Measurements from ENCODE around the gene TLX2. TPM values are rescaled to one million over a fixed set of nuclear protein-coding genes. Genes with fewer than 3 reads are reported as not detected.
"Not testable (repeated sequence)": the region's sequence is repeated elsewhere in the genome, so short reads cannot be mapped to it uniquely, and the experiment has no call there.

Gene TLX2
- total RNA-seq, 3 donors from 2014 or later (not counting 1 experiment from before 2014, with no cell fraction given): 0.23 to 0.45 TPM; not detected in 1

GRCh38 chr2:74482801-74483674 is 31.2 kb upstream of the TLX2 start, which contains the start of the genes CCDC142 and TTC31:
Gene CCDC142 (minus strand): TSS chr2:74482998. CDS start chr2:74482837, 161 bp downstream.
Gene TTC31 (plus strand): TSS chr2:74483081. CDS start chr2:74483096, 15 bp downstream.
- Histone ChIP-seq H3K27me3 (ENCODE audit: control insufficient read depth, insufficient read depth, low read length) (no peaks in the 10 kb centered on the region), H3K4me1 (ENCODE audit: control insufficient read depth, insufficient read depth, low read length) (peaks cover 29% of the 10 kb centered on the region), H3K9me3 (ENCODE audit: control insufficient read depth, insufficient read depth, low read length) (no peaks in the 10 kb centered on the region), H3K4me3 (ENCODE audit: low read length) (peak within 1 kb of the TSS; percentile 81), H3K36me3 (ENCODE audit: control insufficient read depth, insufficient read depth, low read length) (peaks cover 20% of the 10 kb centered on the region), H3K27ac (ENCODE audit: low read length) (peak within 1 kb of the TSS; percentile 88)
- H3K27ac Mint-ChIP-seq: peak within 1 kb of the TSS; percentile 97
- H3K4me3 Mint-ChIP-seq: peak within 1 kb of the TSS; percentile 99
- no peaks in the 10 kb centered on the region for H3K27me3 Mint-ChIP-seq (ENCODE audit: low read depth in 2 of 2)
- H3K36me3 Mint-ChIP-seq: peaks cover 8% of the 10 kb centered on the region
- peaks cover 24 to 35% of the 10 kb centered on the region in 2 donors for H3K4me1 Mint-ChIP-seq
- WGBS (ENCODE audit: insufficient coverage): under 1% methylated on average over 50 of the region's 50 CpGs
- peak; percentile 85 for TF ChIP-seq CTCF (IDR thresholded peaks at IDR 0.05)
- no peaks in the 10 kb centered on the region for H3K9me3 Mint-ChIP-seq
- intact Hi-C loops (cut with micrococcal nuclease): loop anchor here (1.0 to 2.0 kb wide), 8 partner anchors 11 to 394 kb away; partner anchors contain the start of genes C2orf81, INO80B, MRPL53 and PCGF1
- peak; percentile 88 to 96 for DNase-seq
- ATAC-seq: peak; percentile 91 to 98 (median 92)

- peaks cover 24 to 35% of the 10 kb centered on the region in 2 donors for H3K4me1 Mint-ChIP-seq
- peaks cover 29% of the 10 kb centered on the region for H3K4me1 ChIP-seq (ENCODE audit: control insufficient read depth, insufficient read depth, low read length)
- intact Hi-C loops (cut with micrococcal nuclease): loop anchor here (1.0 to 2.0 kb wide), 8 partner anchors 11 to 393 kb away; partner anchors contain the start of genes C2orf81, INO80B, MRPL53 and PCGF1
- H3K27ac Mint-ChIP-seq: peak overlapping the region; percentile 97
- not testable (repeated sequence) for H3K9me3 ChIP-seq (ENCODE audit: control insufficient read depth, insufficient read depth, low read length); DNase-seq; H3K9me3 Mint-ChIP-seq; H3K27me3 Mint-ChIP-seq (ENCODE audit: low read depth in 2 of 2); ATAC-seq; H3K36me3 Mint-ChIP-seq; H3K27me3 ChIP-seq (ENCODE audit: control insufficient read depth, insufficient read depth, low read length)
- 89% methylated on average over 19 of the region's 19 CpGs for WGBS (ENCODE audit: insufficient coverage)
- peak overlapping the region; percentile 99 for H3K4me3 Mint-ChIP-seq
- H3K27ac ChIP-seq (ENCODE audit: low read length): peak overlapping the region; percentile 88
- peaks cover 21% of the 10 kb centered on the region for H3K36me3 ChIP-seq (ENCODE audit: control insufficient read depth, insufficient read depth, low read length)
- H3K4me3 ChIP-seq (ENCODE audit: low read length): peak overlapping the region; percentile 81
These were observed 30.5 kb upstream of the TLX2 start for GRCh38 chr2:74483675-74484164.

- Mint-ChIP-seq H3K4me1 (peaks cover 19 to 38% of the 10 kb centered on the region in 2 donors), H3K27me3 (ENCODE audit: low read depth in 2 of 2) (no peaks in the 10 kb centered on the region), H3K9me3 (no peaks in the 10 kb centered on the region), H3K4me3 (no peak overlapping the region), H3K27ac (no peak overlapping the region), H3K36me3 (peaks cover 8% of the 10 kb centered on the region)
- Histone ChIP-seq H3K4me1 (ENCODE audit: control insufficient read depth, insufficient read depth, low read length) (peaks cover 21% of the 10 kb centered on the region), H3K9me3 (ENCODE audit: control insufficient read depth, insufficient read depth, low read length) (no peaks in the 10 kb centered on the region), H3K27ac (ENCODE audit: low read length) (no peak overlapping the region), H3K27me3 (ENCODE audit: control insufficient read depth, insufficient read depth, low read length) (no peaks in the 10 kb centered on the region), H3K36me3 (ENCODE audit: control insufficient read depth, insufficient read depth, low read length) (peaks cover 20% of the 10 kb centered on the region), H3K4me3 (ENCODE audit: low read length) (no peak overlapping the region)
- intact Hi-C loops (cut with micrococcal nuclease): no loop called here
- no peak for ATAC-seq
- no peak for TF ChIP-seq CTCF (IDR thresholded peaks at IDR 0.05)
- 93% methylated on average over 2 of the region's 2 CpGs for WGBS (ENCODE audit: insufficient coverage)
- DNase-seq: no peak
These were observed 28.1 kb upstream of the TLX2 start for GRCh38 chr2:74486141-74486540.
